ENCODE measurements around the gene NRXN3. TPM values are rescaled to one million over a fixed set of nuclear protein-coding genes. Genes with fewer than 3 reads are reported as not detected.

Gene NRXN3
- total RNA-seq, 1 experiment from 2014 or later, result not detected

DNA sequence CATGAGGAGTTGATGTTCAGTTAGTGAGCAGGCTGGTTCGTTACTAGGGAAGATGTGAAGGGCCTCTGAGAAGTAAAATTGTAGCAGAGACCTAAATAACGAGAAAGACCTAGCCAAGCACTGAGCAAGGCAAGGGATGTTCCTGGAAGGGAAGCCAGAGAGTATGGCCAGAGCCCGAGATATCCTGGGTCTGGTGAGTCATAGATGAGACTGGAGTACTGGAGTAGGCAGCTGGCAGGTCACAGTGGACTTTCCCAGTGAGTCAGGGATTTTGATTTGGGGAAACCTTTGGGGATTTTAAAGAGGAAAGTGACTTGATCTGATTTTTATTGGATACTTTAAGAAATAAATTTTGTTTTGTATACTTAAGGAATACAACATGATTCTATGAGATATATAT is 1672.1 kb downstream of the NRXN3 start:
- DNase-seq (ENCODE audit: low read depth, low spot score) (no peak), ATAC-seq (no peak)
- BruUV-seq (replicated peaks), result no TSS peak
- Histone ChIP-seq H4K20me1 (ENCODE audit: insufficient read depth) (no peaks in the 10 kb centered on the region), H3K4me2 (ENCODE audit: low read length) (no peak overlapping the region), H3K9ac (ENCODE audit: low read length) (no peak overlapping the region), H3K27ac (ENCODE audit: low read depth, low read length) (no peak overlapping the region), H3K36me3 (ENCODE audit: control insufficient read depth in 1 of 2, insufficient read depth in 2 of 2, low read length in 2 of 2) (no peaks in the 10 kb centered on the region), H3K4me3 (replicated peaks in 1 of 2; ENCODE audit: low read depth in 1 of 2, low read length in 2 of 2) (no peak overlapping the region), H3K9me2 (ENCODE audit: insufficient read depth) (no peaks in the 10 kb centered on the region), H3K27me3 (ENCODE audit: insufficient read depth, low read length) (no peaks in the 10 kb centered on the region), H3K79me2 (ENCODE audit: insufficient read depth, low read length) (no peaks in the 10 kb centered on the region), H3K9me3 (ENCODE audit: control insufficient read depth in 1 of 2, insufficient read depth in 1 of 2, low read depth in 1 of 2, low read length in 2 of 2) (peaks cover under 1 to 8% of the 10 kb centered on the region in 2 experiments; a peak in 2 of 4 replicates), H2AFZ (ENCODE audit: low read depth, low read length, poor library complexity, severe bottlenecking) (no peak overlapping the region), H3K4me1 (ENCODE audit: control insufficient read depth in 1 of 2, insufficient read depth in 2 of 2, low read length in 2 of 2) (no peaks in the 10 kb centered on the region)
- intact Hi-C loops (cut with micrococcal nuclease), result no loop called here
- ChIA-PET POLR2A (no interaction called here), RAD21 (ENCODE audit: low non-redundant PET in 1 of 2, low total read pairs in 2 of 2, uncharacterized antibody in 2 of 2, unreplicated experiment in 2 of 2) (no interaction called here), CTCF (no interaction called here)
- no peak for TF ChIP-seq JUND (IDR thresholded peaks at IDR 0.05)
- TF ChIP-seq CBX3 (IDR thresholded peaks at IDR 0.05; ENCODE audit: low read depth), result no peak
- TF ChIP-seq, protein P1, sequence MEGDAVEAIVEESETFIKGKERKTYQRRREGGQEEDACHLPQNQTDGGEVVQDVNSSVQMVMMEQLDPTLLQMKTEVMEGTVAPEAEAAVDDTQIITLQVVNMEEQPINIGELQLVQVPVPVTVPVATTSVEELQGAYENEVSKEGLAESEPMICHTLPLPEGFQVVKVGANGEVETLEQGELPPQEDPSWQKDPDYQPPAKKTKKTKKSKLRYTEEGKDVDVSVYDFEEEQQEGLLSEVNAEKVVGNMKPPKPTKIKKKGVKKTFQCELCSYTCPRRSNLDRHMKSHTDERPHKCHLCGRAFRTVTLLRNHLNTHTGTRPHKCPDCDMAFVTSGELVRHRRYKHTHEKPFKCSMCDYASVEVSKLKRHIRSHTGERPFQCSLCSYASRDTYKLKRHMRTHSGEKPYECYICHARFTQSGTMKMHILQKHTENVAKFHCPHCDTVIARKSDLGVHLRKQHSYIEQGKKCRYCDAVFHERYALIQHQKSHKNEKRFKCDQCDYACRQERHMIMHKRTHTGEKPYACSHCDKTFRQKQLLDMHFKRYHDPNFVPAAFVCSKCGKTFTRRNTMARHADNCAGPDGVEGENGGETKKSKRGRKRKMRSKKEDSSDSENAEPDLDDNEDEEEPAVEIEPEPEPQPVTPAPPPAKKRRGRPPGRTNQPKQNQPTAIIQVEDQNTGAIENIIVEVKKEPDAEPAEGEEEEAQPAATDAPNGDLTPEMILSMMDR (IDR thresholded peaks at IDR 0.05 in 2 of 3, conservative IDR thresholded peaks at IDR 0.05 in 1 of 3; ENCODE audit: borderline replicate concordance in 1 of 3, insufficient read depth in 1 of 3, low read depth in 2 of 3, low read length in 2 of 3), result no peak
- TF ChIP-seq RAD21 (IDR thresholded peaks at IDR 0.05; ENCODE audit: low read depth), result no peak
- TF ChIP-seq MAX (IDR thresholded peaks at IDR 0.05), result no peak
- no peak for TF ChIP-seq EZH2 (IDR thresholded peaks at IDR 0.05)
- TF ChIP-seq ZBTB33 (IDR thresholded peaks at IDR 0.05; ENCODE audit: extremely low read depth, insufficient replicate concordance, low read length), result no peak
- no peak for TF ChIP-seq SRF (IDR thresholded peaks at IDR 0.05; ENCODE audit: low read depth)
- TF ChIP-seq FOSL1 (IDR thresholded peaks at IDR 0.05; ENCODE audit: low read depth), result no peak
- TF ChIP-seq REST (IDR thresholded peaks at IDR 0.05; ENCODE audit: low read depth), result no peak
- TF ChIP-seq ZNF274 (IDR thresholded peaks at IDR 0.05; ENCODE audit: low read depth, low read length), result no peak
- TF ChIP-seq EGR1 (IDR thresholded peaks at IDR 0.05; ENCODE audit: low read depth), result no peak
- no peak for TF ChIP-seq TCF7L2 (IDR thresholded peaks at IDR 0.05; ENCODE audit: borderline replicate concordance, extremely low read depth, insufficient read depth, insufficient read length)
- TF ChIP-seq, protein P2, sequence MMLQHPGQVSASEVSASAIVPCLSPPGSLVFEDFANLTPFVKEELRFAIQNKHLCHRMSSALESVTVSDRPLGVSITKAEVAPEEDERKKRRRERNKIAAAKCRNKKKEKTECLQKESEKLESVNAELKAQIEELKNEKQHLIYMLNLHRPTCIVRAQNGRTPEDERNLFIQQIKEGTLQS (IDR thresholded peaks at IDR 0.05), result no peak
- TF ChIP-seq ELF1 (IDR thresholded peaks at IDR 0.05; ENCODE audit: borderline replicate concordance, low read depth), result no peak
- TF ChIP-seq EZH2phosphoT487 (IDR thresholded peaks at IDR 0.05; ENCODE audit: borderline replicate concordance), result no peak
- TF ChIP-seq SIN3A (IDR thresholded peaks at IDR 0.05; ENCODE audit: low read depth), result no peak
- no peak for TF ChIP-seq ZFX (IDR thresholded peaks at IDR 0.05)
- TF ChIP-seq POLR2A (IDR thresholded peaks at IDR 0.05; ENCODE audit: borderline replicate concordance, extremely low read depth, insufficient read depth, insufficient read length), result no peak

Data from HCT116 (cell line).